ENCODE results near the gene STXBP2. TPM values are rescaled to one million over a fixed set of nuclear protein-coding genes. Genes with fewer than 3 reads are reported as not detected.

Gene STXBP2
- total RNA-seq, 1 donor from 2014 or later, result 83.4 TPM

DNA sequence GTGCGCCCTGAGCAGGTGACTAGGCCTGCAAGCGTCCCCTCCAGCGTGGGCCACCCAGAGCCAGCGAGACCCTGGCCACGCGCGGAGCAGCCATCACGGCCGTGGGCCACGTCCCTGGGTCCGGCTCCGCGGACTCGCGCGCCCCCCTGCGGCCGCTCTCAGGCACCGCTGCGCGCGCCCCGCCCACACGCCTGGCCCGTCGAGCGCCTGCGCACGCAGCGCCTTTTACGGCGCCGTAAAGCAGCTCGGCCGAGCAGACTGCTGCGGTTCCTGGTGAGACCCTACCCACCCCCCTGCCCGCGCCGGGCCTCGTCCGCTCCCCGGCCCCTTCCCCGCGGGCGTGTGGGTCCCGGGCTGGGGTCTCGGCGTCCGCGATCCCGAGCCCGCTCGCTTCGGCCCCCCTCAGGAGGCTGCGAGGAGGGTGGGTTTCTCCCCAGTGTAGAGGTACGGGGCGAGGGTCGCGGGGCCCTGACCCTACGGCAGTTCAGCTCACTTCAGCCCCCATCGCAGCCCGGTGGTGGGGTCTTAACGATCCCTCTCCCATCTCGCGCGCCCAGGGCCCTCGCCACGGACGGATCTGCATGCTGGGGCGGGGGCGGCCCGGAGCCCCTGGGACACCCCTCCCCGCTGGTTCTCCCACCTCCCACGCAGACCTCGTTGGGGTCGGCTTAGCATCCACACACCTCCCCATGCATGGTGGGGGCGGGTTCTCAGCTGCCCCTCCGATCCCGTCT, 43.9 kb downstream of the STXBP2 start, which contains the start of gene TRAPPC5:
TRAPPC5 (plus strand) TSS at position 228 of the 734 bp plus-strand sequence. CDS start 1,421 bp downstream, outside the sequence.
- H3K4me1 Mint-ChIP-seq, result peaks cover 43% of the 10 kb centered on the region

DNA sequence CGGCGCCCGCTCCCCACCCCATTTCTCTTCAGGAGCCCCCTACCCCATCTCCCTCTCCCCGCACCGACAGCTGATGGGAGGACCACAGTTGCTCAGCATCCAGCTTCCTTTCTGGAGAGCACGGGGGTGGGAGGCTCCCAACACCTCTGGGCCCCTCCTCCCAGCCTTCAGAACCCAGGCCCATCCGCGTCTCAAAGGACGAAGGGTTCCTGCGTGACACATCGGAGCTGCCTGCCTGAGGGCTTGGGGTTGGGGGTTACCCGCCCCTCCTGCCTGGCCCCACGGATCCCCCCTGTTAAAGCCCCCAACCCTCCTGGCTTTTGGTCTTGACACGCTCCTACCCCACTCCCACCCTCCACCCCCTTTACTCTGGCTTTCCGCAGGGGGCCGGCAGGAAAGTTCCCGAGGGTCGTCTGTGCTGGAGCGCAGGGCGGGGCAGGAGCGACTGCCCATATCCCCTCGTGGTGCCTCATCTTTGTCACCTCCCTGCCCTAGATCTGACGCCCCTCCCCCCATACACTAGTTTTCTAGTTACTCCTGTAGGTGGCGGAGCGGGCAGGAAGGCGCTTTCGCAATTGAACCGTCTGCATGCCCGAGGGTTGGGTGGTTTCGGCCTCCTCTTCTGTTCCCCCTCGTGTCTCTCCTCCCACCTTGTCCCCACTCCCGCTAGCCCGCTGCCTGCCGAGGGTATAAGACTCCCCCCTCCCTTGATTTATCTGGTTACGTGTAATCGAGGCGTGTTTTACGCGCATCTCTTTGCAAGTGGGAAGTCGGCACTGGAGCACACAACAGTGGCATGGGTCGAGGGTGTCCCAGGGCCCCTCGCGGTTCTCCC, 44.6 kb downstream of the STXBP2 start:
- peaks cover 37% of the 10 kb centered on the region for H3K4me1 Mint-ChIP-seq
- no peaks in the 10 kb centered on the region for H3K9me3 Mint-ChIP-seq
- peak overlapping the region; percentile 97 for H3K4me3 Mint-ChIP-seq
- H3K36me3 Mint-ChIP-seq (ENCODE audit: low read depth), result peaks cover 18% of the 10 kb centered on the region
- H3K27ac Mint-ChIP-seq, result peak overlapping the region; percentile 96
- intact Hi-C loops (cut with micrococcal nuclease), result loop anchor here (1.0 to 2.0 kb wide), 5 partner anchors 23 to 118 kb away; partner anchors contain the start of genes PET100 and XAB2
- H3K27me3 Mint-ChIP-seq, result peaks cover 15% of the 10 kb centered on the region
- peak; percentile 95 for DNase-seq

More for the DNA sequence above, 43.9 kb downstream of the STXBP2 start, which contains the start of gene TRAPPC5:
- Mint-ChIP-seq H3K4me3 (peak within 1 kb of the TSS; percentile 97), H3K9me3 (no peaks in the 10 kb centered on the region), H3K36me3 (ENCODE audit: low read depth) (peaks cover 18% of the 10 kb centered on the region), H3K27ac (peak within 1 kb of the TSS; percentile 96), H3K27me3 (peaks cover 18% of the 10 kb centered on the region)
- intact Hi-C loops (cut with micrococcal nuclease), result loop anchor here (1.0 to 2.0 kb wide), 6 partner anchors 24 to 119 kb away; partner anchors contain the start of genes PET100 and XAB2
- peak; percentile 98 for DNase-seq

GRCh38 chr19:7682175-7682855, 45.4 kb downstream of the STXBP2 start:
- H3K4me1 Mint-ChIP-seq, result peaks cover 31% of the 10 kb centered on the region
- no peaks in the 10 kb centered on the region for H3K9me3 Mint-ChIP-seq
- peaks cover 9% of the 10 kb centered on the region for H3K27me3 Mint-ChIP-seq
- peak overlapping the region; percentile 97 for H3K4me3 Mint-ChIP-seq
- DNase-seq, result no peak
- intact Hi-C loops (cut with micrococcal nuclease), result no loop called here
- peaks cover 18% of the 10 kb centered on the region for H3K36me3 Mint-ChIP-seq (ENCODE audit: low read depth)
- H3K27ac Mint-ChIP-seq, result no peak overlapping the region

DNA sequence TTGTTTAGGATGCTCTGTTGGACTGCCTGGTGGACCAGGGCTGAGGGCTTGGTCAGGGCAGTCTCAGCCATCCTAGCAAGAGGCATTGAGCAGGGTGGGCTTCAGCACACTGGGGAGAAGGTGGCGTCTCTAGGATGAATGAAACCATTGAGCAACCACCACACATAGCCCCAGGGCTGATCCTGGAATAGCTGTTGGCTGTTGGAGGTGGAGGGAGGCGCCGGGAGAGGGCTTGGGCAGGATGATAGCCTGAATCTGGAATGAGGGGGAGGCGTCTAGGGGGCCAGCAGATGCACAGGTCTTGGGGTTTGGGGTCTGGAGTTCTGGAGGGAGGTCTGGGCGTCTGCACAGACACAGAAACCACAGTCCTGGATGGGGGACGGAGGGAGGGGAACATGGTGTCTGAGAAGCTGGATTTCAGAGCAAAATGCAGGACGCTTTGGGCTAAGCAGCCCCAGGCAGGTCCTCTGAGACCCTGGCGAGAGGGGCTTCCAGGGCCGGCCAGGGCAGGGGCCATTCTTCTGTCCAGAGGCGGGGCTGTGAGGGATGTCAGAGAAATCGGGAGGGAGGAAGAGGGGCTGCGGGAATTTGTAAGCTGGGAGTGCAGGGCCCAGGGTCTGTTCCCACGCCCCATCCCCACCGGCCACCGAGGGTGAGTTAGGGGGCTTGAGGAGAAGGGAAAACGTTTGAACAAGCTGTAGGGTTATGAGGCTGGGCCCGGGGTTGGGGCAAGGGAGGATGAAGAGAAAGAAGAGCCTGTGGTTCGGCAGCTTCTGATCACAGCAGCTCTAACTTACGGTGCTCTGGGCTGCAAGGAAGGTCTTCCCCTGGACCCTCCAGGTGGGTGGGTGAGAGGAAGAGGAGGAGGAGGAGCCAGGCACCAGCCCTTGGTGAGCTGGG, 48.9 kb downstream of the STXBP2 start:
- H3K9me3 Mint-ChIP-seq, result no peaks in the 10 kb centered on the region

GRCh38 chr19:7687177-7687576, 50.3 kb downstream of the STXBP2 start:
- H3K27ac Mint-ChIP-seq, result no peak overlapping the region
- DNase-seq, result no peak
- intact Hi-C loops (cut with micrococcal nuclease), result no loop called here
- H3K4me3 Mint-ChIP-seq, result no peak overlapping the region
- H3K36me3 Mint-ChIP-seq (ENCODE audit: low read depth), result peaks cover 16% of the 10 kb centered on the region
- H3K27me3 Mint-ChIP-seq, result no peaks in the 10 kb centered on the region
- H3K9me3 Mint-ChIP-seq, result no peaks in the 10 kb centered on the region
- H3K4me1 Mint-ChIP-seq, result peaks cover 2% of the 10 kb centered on the region

More for the DNA sequence above, 48.9 kb downstream of the STXBP2 start:
- H3K4me1 Mint-ChIP-seq, result peaks cover 6% of the 10 kb centered on the region
- H3K4me3 Mint-ChIP-seq, result no peak overlapping the region
- H3K36me3 Mint-ChIP-seq (ENCODE audit: low read depth), result peaks cover 18% of the 10 kb centered on the region
- no peak for DNase-seq
- H3K27ac Mint-ChIP-seq, result no peak overlapping the region
- intact Hi-C loops (cut with micrococcal nuclease), result no loop called here
- no peaks in the 10 kb centered on the region for H3K27me3 Mint-ChIP-seq

DNA sequence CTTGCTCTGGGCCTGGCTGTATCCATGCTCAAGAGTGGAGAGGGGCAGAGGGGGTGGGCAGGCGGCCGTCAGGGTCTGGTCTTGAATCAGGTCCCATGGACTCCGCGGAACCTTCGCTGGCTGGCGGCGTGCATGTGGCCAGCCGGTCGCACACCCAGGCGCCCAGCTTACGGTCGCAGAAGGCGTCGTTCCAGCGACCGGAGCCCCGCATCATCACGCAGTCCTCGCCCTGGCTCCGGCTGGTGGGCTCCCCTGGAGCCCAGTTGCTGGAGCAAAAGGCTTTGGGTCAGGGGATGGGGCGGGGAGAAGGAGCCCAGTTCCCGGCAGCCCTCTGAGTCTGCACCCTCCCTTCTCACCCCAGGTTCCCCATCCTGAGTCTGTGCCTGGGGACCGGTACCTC, 52.3 kb downstream of the STXBP2 start:
- Mint-ChIP-seq H3K36me3 (ENCODE audit: low read depth) (peaks cover 7% of the 10 kb centered on the region), H3K9me3 (no peaks in the 10 kb centered on the region), H3K27me3 (no peaks in the 10 kb centered on the region), H3K4me3 (no peak overlapping the region), H3K27ac (no peak overlapping the region), H3K4me1 (no peaks in the 10 kb centered on the region)
- DNase-seq, result no peak
- intact Hi-C loops (cut with micrococcal nuclease), result no loop called here

GRCh38 chr19:7690779-7691258, 53.9 kb downstream of the STXBP2 start:
- no peaks in the 10 kb centered on the region for H3K4me1 Mint-ChIP-seq
- H3K9me3 Mint-ChIP-seq, result no peaks in the 10 kb centered on the region
- H3K27me3 Mint-ChIP-seq, result no peaks in the 10 kb centered on the region
- H3K27ac Mint-ChIP-seq, result no peak overlapping the region
- intact Hi-C loops (cut with micrococcal nuclease), result no loop called here
- no peak for DNase-seq
- H3K4me3 Mint-ChIP-seq, result no peak overlapping the region
- H3K36me3 Mint-ChIP-seq (ENCODE audit: low read depth), result no peaks in the 10 kb centered on the region

- no peaks in the 10 kb centered on the region for H3K4me1 Mint-ChIP-seq
- peaks cover under 1% of the 10 kb centered on the region for H3K27me3 Mint-ChIP-seq
- no peak for DNase-seq
- H3K4me3 Mint-ChIP-seq, result no peak overlapping the region
- no peak overlapping the region for H3K27ac Mint-ChIP-seq
- no peaks in the 10 kb centered on the region for H3K36me3 Mint-ChIP-seq (ENCODE audit: low read depth)
- no peaks in the 10 kb centered on the region for H3K9me3 Mint-ChIP-seq
- intact Hi-C loops (cut with micrococcal nuclease), result no loop called here
Measured at GRCh38 chr19:7691497-7691896, 54.6 kb downstream of the STXBP2 start.

- Mint-ChIP-seq H3K4me1 (no peaks in the 10 kb centered on the region), H3K27ac (no peak overlapping the region), H3K27me3 (peaks cover 4% of the 10 kb centered on the region), H3K4me3 (no peak overlapping the region), H3K9me3 (no peaks in the 10 kb centered on the region), H3K36me3 (ENCODE audit: low read depth) (no peaks in the 10 kb centered on the region)
- intact Hi-C loops (cut with micrococcal nuclease), result no loop called here
- no peak for DNase-seq
Measured at GRCh38 chr19:7692417-7693088, 55.6 kb downstream of the STXBP2 start.

DNA sequence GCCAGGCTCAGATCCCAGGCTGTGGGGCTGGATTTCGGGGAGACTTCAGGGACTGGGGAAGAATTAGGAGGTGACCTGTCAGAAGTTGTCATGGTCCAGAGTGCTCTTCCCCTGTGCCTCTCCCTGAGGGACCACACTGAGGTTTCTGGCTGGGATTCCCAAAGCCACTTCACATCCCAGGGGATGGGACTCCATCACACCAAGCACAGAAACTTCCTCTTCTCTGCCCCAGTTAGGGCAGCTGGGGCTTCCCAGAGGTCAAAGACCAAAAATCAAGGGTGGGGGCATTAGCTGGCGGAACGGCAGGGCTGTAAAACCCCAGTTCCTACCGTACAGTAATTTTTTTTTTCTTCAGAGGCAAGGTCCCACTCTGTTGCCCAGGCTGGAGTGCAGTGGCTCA, 57.6 kb downstream of the STXBP2 start:
- Mint-ChIP-seq H3K9me3 (no peaks in the 10 kb centered on the region), H3K27me3 (peaks cover 15% of the 10 kb centered on the region), H3K27ac (no peak overlapping the region), H3K4me1 (peaks cover 3% of the 10 kb centered on the region), H3K36me3 (ENCODE audit: low read depth) (no peaks in the 10 kb centered on the region), H3K4me3 (no peak overlapping the region)
- intact Hi-C loops (cut with micrococcal nuclease), result no loop called here
- DNase-seq, result no peak
